ELR (cell line): ENCODE data around the gene ANKK1.

Source experiments
- DNase-seq: peaks from one replicate; pipeline ENCODE4 v3.0.0-alpha.2; 2015; ENCODE audit warnings: low read depth

ANKK1 gene

DNA sequence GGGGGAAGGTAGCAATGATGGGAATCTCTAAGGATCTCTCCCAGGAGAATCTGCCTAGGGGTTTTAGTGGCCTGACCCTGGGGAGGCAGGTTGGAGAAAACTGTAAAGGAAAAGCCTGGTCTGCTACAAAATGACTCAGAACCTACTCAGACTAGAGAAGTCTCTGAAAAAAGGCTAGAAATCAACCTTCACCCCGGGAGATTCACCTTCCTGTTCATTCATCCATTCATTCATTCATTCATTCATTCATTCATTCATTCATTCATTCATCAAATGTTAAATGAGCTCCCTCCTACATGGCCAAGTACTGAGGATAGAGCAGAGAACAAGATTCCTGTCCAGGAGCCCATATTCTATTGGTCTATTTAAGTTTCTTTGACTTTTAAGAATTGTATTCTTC is 8.9 kb upstream of the ANKK1 start:
- peak; percentile 27 for DNase-seq

DNA sequence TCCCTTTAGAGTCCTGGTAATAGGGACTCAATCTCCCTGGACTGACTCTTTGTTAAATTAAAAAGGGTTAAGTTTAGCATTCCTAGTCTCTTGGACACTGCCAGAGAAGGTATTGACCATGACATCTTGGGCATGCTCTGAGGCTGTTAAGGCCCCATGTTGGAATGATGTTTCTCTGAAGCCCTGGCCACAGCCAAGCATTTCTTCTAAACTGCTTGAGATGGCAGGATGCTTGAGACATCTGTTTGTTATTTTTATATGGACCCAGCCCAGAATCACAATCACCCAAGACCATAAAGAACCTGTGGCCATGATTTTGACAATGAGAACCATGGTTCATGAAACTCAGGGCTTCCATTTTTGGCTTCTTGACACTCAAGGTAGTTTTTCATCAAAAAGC is 5.5 kb upstream of the ANKK1 start:
- DNase-seq, result no peak

DNA sequence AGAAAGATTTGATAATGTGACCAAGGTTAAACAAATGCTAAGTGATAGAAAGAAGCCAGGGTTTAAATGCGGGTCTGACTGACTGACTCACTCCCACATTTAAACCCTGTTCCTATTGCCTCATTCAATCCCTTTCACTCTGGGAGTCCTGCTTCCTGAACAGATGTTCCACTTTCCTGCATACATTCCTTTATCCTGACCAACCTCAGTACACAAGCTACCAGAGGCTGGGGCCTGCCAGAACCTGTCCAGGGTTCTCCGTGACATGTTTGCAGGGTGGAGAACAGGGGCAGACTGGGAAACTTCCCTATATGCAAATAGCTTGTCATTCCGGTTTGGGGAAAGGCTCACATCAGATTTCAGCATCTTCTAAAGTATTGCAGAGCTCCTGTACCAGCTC is 3.0 kb upstream of the ANKK1 start:
- peak; percentile 92 for DNase-seq

DNA sequence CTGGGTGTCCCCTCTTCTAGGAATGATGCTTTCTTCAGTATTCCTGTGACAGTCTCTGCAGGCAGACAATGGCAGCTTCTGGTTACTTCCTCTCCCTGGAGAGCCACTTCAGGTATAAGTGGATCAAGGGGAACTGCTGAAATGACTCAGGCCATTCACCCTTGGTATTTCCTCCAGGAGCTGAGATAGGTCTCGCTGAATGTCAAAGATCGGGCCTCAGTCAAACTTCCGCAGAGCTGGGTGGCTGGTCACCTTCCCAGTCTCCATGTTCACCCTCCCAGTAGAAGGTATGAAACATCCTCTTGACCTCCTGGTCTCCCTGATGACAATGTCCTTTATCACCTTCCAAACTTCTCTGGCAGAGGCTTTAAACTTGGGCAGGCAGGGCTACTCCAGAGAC is 1.8 kb upstream of the ANKK1 start:
- no peak for DNase-seq

DNA sequence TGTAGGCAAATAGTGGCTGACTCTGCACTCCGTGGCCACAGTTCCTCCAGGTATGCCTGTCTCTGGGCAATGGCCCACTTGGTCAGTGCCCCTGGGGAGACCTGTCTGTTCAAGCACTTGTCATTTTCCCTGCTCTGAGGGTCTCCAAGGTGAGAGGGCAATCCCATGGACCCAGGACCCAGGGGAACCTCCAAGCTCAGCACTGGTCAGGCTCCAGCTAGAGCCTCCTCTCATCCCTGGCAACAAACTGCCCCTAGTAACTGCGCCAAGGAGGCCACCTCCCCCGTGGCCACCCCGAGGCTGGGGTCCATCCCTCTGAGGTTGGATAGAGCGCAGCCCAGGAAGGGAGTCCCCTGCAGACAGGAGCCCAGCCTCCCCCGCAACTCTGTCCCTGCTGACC is 713 bp upstream of the ANKK1 start:
- no peak for DNase-seq

DNA sequence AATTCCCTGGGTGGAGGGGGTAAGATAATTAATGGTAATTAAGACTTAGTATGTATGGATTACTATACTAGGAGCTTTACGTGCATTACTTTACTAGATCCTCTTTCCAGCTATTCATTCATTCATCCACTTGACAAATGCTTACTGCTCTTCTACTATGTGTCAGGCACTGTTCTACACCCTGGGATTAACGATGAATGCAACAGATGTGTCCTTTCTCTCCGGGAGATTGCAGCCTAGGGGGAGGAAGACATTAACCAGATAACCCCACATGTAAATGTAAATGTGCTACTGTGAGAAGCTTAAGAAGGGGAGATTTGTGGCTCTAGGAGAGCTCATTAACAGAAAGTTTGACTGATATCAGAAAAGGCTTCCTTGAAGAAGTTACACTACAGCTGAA is 1.7 kb downstream of the ANKK1 start:
- DNase-seq, result no peak

DNA sequence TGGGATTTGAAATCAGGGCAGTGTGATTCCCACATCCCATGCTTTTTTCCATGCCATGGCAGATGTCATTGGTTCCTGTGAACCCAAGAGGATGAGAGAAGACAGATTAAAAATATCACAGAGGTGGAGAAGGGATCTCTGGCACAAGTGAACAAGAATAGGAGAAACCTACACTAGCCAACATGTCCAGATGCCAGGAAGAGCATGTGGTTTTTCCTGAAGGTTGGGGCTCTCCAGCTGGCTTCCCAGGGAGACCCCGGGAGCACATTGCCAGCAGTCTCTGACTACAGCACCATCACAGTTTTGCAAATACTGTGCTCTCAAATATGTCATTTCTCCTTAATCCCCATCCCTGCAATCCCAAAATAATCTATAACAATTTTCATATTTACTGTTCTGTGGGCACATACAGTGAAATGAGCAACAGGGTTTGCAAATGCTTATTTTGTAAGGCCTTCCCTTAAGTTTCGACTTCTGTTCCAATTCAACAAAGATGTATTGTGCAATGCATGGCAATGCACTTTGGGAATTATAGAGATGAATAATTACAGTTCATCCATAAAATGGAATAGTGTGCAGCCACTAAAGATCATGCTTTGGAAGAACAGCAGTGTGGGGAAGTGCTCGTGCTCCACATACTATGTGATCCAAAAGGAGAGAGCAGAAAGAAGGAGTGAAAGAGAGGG is 4.8 kb downstream of the ANKK1 start:
- DNase-seq, result no peak

DNA sequence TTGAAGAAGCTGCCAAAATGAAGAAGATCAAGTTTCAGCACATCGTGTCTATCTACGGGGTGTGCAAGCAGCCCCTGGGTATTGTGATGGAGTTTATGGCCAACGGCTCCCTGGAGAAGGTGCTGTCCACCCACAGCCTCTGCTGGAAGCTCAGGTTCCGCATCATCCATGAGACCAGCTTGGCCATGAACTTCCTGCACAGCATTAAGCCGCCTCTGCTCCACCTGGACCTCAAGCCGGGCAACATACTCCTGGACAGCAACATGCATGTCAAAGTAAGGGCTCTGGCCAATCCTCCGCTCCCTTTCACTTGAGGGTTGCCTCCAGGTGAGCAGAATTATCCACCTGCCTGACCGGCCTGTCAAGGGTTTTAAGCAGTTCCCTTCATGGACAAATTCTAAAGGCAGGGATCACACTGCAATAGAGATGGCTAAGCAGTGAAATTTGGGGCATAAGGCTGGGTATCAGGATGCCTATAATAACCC is 6.0 kb downstream of the ANKK1 start:
- no peak for DNase-seq

DNA sequence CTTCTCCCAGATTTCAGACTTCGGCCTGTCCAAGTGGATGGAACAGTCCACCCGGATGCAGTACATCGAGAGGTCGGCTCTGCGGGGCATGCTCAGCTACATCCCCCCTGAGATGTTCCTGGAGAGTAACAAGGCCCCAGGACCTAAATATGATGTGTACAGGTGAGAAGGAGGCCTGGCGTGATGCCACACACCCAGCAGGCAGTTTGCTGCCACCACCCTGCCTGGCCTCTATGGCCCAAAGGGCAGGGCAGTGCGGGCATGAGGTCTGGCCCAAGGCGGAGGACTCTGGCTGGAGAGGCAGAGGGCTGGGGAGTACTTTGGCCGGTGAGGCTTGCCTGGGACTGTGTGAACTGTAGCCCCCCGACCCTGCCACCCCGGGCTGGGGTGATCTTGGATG is 7.3 kb downstream of the ANKK1 start:
- no peak for DNase-seq

DNA sequence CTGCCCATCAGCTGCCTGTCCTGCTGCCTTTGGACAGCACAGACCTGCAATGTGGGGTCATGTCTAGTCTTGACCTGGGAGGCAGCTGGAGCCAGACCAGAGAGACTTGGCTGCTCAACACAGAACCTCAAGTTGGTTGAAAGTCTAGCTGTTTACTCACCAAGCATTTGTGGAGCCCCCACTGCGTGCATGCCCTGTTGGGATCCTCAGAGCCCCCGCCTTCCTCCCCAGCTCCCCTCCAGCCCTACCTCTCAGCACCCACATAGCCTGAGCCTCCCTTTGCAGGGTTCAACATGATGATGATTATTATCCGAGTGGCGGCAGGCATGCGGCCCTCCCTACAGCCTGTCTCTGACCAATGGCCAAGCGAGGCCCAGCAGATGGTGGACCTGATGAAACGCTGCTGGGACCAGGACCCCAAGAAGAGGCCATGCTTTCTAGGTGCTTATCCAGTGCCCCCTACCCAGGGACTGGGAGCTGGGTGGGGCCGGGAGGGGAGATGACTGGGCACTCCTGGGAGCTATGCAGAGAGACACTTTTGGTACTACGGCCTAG is 8.3 kb downstream of the ANKK1 start:
- DNase-seq, result no peak

DNA sequence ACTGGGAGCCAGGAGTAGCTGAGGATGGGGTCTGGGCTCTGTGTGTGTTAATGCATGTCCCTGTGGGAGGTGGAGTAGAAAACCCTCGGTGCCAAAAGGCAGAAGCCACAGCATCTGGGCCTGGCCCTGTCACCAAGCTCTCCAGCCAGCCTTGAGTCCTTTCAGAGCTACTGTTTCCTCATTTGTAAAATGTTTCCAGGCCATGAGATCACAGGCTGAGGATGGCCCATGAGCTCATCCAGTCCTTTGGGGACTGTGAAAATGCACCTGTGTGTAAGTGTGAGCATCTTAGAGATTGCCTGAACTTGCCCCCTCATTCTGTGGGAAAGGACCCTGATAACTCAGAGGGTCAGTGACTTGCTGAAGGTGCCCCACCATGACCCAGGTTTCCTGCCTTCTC is 9.1 kb downstream of the ANKK1 start:
- DNase-seq, result no peak

DNA sequence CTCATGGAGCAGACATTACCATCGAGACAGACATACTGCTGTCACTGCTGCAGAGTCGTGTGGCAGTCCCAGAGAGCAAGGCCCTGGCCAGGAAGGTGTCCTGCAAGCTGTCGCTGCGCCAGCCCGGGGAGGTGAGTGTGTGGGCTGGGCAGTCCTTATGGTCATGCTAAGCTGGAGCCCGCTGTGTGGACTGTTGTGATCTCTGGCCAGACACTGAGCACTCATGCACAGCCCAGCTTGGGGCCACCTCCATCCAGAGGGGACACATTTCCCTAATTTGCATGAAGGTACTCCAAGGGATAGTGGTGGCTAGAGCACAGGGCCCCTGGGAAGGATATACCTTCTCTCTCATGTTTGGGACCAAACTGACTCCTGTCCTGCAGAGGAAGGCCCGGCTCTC is 9.6 kb downstream of the ANKK1 start:
- DNase-seq, result no peak

DNA sequence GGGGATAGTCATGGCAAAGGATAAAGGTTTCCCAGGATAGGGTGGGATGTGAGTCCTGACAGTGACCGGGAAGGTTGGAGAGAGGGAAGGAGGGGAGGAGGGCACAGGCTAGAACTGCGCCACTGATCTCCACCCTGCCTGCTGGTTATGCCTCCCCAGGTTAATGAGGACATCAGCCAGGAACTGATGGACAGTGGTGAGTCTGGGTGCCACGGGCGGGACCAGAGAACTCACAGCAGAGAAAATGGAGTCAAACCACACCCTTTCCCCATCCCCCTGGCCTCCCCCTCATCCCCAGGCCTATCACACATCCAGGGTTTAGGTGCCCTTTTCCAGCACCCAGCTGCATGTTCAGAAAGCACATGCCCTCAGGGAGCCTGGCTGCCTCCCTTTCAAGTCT is 10.2 kb downstream of the ANKK1 start:
- no peak for DNase-seq

DNA sequence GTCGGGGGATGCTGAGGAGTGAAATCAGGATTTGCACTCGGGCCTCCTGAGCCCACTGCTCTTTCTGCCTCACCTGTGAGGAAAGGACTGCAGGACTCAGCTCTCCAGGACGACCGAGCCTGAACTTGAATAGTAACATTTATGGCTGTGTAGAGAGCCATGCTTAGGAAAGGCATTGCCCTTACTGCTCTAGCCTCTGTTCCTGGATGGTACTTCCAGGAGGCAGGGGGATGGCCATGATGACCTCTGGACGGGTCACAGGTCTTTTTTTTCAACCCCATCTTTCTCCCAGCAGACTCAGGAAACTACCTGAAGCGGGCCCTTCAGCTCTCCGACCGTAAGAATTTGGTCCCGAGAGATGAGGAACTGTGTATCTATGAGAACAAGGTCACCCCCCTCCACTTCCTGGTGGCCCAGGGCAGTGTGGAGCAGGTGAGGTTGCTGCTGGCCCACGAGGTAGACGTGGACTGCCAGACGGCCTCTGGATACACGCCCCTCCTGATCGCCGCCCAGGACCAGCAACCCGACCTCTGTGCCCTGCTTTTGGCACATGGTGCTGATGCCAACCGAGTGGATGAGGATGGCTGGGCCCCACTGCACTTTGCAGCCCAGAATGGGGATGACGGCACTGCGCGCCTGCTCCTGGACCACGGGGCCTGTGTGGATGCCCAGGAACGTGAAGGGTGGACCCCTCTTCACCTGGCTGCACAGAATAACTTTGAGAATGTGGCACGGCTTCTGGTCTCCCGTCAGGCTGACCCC is 11.3 kb downstream of the ANKK1 start:
- no peak for DNase-seq

DNA sequence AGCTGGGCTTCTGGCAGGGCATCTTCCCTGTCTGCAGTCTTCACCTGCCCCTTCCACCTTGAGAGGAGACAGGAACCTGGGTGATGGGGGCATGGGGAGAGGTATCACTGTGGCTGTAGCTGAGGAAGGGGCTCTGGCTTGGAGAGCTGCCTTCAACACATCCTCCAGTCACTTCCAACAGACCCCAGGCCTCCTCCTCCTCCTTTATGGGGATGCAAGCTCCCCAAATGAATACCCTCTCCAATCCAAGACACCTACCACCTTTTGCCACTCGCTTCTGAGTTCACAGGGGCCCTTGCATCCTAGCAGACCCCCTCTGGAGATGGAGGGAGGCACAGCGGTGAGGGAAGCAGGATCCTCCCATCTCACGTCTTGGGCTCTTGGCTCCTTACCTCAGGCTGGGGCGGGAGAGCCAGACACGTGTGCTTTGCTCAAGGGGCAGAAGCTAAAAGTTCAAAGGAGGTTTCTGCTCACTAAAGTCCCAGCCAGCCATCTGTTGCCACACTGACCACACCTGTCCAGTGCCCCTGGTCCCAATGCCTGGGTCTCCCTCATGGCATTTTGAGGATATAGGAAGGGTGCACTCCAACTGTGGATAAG is 13.2 kb downstream of the ANKK1 start:
- DNase-seq, result no peak

DNA sequence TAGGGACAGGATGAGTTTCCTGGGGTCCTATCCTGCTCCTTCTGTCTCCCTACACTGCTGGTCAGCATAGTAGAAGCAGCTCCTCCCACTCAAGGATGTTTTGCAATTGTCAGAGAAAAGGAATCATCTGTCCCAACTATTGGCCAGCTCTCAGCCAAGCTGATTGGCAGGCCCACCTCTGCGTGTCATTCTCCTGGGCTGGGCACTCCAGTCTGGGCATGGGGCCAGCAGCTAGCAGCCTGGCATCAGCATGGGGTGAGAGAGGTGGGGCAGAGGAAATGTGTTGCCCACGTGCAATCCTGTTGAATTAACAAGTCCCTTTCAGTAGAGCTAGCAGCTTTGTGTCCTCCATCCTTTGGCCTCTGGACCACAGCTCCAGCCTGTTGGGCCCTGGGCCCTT is 14.1 kb downstream of the ANKK1 start:
- no peak for DNase-seq

DNA sequence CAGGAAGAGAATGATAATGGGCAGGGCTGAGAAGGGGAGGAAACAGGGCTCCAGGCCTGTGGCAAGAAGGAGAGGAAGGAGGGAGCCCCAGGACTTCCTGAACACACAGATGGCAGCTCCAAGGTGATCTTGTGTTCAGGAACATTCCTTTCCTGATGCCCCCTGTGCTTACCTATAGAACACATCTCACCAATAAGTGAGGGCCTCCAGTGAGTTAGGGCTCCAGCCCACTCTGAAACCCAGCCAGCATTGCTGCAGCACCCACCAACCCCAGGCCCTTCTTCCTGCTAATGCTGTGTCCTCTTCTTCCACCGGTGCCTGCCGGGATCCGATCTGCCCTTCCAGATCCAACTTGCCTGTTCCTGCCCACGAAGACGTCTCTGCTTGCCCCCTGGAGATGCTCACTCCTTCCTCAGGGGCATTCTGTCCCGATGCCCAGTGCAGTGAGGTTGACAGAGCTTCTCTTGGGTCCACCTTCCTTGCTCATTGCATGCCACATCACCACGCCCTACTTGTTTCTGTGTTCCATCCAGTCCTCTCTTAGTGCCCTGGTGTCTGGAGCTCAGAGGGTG is 17.4 kb downstream of the ANKK1 start:
- no peak for DNase-seq

DNA sequence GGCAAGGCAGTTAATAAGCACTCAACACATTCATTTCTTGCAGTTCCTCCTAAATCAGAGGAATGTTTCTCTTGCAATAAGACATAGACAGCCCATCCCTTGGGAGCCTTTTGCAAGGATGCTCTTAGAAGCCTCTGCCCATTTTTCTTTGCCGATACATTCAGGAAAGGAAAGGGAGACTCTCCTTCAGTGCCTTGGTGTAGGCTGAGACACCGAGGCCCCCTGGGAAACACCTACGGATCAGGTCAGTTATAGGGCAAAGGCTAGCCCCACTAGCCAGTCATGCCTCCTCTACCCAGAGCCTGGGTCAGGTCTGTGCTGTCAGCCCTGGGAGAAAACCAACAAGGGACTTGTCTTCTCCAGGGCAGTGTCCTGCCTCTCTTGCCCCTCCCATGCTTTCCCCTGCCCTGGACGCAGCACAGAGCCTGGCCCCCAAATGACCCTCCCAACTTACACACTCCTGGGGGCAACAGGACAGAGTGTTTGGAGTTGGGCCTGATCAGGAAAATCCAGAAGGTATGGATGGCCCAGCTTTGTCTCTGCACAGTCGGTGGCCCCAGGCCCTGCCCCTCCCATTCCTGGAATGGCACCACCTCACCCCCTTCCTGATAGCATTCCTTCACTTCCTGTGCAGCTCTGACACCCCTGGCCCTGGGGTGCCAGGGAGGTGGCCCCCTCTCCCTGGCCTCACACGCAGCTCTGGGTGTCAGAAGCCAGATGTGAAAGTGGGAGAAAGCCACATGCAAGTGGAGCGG is 18.3 kb downstream of the ANKK1 start:
- DNase-seq, result no peak

DNA sequence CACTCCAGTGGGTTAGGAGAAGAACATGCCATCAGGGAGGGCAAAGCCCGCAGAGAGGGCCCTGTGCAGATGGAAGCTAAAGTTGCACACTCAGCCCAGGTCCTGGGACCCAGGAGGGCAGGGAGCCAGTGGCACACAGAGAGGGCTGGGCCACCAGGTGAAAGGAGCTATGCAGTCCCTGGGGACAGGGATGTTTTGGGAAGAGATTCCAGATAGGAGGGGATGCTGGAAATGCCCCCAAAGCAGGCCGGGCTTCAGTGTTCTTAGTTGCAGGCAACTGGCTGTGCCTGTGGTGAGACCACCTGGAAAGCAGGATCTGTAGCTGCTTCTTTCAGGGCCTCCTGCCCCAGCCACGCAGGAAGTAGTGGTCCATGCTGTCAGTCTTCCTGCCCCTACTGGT is 19.6 kb downstream of the ANKK1 start:
- no peak for DNase-seq

DNA sequence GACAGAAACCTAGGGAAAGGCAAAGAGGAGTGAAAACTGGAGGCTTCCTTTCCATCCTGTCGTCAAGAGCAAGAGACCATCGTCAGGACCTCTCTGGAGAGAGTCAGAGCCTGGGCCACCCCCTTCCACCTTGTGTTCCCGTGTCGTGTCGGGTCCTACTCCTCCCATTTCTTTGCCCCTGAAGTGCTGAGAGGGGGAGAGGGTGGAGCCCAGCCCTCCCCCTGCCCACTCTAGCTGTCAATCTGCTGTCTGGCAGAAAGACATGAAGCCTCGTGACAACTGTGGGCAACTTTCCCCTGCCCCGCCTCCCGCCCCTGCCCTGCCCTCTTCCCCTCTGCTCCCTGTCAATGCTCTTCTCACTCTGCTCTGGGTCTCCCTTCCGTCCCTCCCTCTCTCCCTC is 20.6 kb downstream of the ANKK1 start:
- no peak for DNase-seq

DNA sequence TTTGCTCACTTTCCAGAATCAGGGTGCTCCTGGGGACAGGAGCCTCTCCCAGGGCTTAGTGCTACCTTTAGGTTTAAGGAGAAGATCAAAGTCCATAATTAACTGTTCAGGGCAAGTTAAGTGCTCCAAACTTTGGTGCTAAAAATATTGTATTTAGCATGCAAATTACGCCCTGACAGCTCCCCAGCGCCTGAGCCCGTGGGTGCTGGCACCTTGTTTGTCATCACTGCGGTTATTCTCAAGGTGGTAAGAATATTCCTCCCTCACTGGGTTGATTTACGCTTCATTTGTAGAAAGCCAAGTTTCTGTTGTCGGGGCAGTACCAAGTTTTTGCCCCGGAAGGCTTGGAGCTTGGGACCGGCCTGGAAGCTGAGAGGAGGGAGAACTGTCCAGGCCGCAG is 21.3 kb downstream of the ANKK1 start:
- no peak for DNase-seq

DNA sequence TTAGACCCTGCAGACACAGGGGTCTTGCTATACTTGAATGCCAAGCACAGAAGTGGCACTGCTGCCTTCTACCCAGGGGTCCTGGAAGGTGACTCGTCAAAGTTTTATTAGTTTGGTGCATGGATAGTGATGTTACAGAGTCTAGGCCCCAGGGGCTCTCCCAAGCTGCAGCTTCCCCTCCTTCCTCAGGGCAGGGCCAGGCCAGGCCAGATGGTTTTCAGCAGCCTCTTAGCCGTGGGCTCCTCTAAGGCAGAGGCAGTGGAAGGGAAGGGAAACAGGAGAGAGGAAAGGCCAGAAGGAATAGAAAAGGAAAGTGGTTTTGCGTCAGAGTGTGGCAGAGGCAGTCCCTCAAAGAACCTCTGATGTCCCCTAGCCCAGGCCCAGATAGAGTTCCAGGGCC is 21.9 kb downstream of the ANKK1 start:
- no peak for DNase-seq
